HG03175 (cell line): ENCODE data around the gene DAPK1.

Experiments used
- ATAC-seq: cut with Tn5 transposase; IDR thresholded peaks from one replicate; pipeline ENCODE4 v1.9.1; 2021; ENCODE audit warnings: mild to moderate bottlenecking, moderate library complexity; ENCODE audit not compliant: unreplicated experiment

DAPK1 gene

DNA sequence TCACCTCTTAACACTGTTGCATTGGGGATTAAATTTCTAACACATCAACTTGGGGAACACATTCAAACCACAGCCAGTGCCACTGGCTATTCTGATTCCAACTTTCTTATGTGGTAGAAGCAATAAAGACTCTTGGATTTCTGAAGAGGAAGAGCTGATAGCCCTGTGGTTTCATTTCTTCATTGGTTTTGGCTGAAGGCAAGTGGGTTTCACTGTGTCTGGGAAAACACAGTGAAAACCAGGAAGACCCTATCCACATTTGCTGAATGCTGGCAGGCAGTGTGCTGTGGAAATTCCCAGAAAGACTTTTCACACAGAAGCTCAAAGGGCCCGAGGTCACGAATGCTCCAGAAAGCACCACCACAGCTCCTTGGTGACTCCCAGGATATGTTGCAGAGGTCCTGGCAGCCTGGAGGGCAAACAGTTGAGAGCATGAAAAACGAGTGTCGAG lies 67.1 kb downstream of the DAPK1 start:
- no peak for ATAC-seq

DNA sequence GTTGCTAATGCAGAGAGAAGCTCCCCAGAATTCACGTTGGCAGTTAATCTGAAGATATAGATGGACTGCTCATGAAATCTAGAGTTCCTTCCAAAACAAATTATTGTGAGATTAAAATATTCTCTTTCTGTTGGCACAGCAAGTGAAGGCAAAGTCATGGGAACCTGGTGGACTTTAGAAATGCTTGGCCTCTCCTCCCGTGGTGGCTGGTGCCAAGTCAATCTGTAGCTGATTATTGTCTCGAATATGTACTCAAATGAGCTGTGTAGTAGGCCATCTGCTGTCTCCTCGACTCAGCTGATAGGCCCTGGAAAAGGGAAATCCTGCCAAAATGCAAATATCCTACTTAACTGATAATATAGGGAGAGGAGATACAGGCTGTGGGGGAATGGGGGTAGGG lies 69.3 kb downstream of the DAPK1 start:
- ATAC-seq = no peak

DNA sequence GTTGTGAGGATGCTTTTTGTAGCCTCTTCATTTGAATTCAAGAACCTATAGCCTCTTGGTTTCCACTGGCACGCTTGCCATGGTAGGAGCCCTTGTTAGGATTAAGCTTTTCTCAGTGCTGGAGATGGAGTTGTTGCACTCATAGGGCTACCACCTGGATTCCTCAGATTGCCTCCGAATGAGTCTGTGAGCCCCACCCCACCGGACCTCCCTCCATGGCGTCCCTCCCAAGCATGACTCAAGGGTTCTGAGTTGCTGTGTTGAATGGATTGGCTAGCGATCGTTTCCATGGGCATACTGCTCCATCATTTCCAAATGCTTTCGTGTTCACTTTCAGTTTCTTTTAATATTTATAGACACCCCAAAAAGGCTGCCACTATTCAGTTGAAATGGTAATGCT lies 69.9 kb downstream of the DAPK1 start:
- ATAC-seq = no peak

DNA sequence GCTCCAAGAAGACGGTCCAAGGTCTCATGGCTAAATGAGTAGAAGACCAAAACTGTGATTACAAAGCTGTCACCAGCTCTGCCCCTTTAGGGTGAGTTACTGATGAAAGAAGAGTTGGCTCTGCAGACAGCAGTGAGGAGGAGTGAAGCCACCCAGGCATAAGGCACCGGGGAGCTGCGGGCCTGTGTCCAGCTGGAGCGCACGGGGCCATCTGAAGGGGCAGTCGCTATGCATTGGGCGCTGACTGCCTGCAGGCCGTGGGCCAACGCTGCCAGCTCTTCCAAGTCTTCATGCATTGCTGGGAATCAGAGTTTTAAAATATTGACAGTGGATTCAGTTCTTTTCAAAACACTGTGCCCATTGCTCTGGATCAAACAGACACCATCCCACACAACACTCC lies 70.3 kb downstream of the DAPK1 start:
- ATAC-seq = no peak

DNA sequence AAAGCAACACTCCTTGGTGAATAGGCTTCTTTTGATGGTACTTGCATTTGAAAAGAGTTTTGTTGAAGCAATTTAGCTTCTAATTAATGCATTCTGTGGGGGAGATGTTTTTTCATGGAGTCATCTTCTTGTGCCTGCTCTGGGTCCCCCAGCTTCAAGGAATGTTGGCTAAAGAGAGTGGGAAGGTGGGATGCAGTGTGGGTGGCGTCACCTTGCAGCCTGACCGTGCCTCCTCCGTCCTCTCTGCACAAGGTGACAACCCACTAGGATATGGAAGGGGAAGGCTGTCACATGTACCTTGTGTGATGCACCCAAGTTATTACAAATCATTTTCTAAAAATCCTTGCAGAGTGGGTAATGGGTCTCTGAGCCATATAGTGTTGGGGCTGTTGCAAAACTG lies 70.7 kb downstream of the DAPK1 start:
- ATAC-seq = no peak

DNA sequence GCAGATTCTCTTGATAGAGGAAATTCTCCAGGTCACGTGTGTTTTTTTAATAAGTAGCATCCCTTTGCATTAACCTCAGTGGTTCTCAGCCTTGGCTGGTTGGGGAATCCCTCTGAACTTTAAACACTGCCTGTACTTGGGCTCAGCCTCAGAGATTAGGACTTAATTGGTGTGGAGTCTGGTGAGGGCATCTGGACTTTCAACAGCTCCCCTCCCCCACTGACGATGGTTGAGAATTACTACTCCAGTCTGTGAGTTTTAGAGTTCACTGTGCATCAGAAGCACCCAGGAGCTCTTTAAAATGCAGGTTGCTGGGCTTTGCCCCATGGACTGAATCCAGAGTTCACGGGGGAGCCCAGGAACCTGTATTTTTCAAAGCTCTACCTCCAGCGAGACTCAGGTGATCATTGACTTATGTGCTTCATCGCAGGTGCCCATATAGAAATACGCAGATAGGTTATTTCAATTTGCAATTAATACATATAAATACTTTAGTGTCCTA lies 71.4 kb downstream of the DAPK1 start:
- no peak for ATAC-seq

DNA sequence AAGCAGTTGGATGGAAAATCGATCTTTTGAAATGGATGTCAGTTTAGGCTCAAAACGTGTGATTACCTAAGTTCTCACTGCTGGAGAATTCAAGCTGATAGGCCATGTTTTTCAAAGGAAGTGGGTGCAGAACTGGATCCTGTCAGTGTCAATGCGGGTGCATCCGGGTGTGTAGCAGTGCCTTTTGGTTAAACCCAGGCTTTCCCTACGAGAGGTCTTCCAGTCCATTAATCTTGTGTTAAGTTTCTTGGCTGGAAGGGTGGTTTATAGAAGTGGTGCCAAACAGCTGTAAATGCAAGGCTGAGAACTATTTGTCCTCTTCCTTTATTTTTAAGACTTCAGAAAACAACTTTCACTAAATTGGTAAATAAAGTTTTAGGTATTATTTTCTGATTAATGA lies 71.9 kb downstream of the DAPK1 start:
- ATAC-seq = no peak

DNA sequence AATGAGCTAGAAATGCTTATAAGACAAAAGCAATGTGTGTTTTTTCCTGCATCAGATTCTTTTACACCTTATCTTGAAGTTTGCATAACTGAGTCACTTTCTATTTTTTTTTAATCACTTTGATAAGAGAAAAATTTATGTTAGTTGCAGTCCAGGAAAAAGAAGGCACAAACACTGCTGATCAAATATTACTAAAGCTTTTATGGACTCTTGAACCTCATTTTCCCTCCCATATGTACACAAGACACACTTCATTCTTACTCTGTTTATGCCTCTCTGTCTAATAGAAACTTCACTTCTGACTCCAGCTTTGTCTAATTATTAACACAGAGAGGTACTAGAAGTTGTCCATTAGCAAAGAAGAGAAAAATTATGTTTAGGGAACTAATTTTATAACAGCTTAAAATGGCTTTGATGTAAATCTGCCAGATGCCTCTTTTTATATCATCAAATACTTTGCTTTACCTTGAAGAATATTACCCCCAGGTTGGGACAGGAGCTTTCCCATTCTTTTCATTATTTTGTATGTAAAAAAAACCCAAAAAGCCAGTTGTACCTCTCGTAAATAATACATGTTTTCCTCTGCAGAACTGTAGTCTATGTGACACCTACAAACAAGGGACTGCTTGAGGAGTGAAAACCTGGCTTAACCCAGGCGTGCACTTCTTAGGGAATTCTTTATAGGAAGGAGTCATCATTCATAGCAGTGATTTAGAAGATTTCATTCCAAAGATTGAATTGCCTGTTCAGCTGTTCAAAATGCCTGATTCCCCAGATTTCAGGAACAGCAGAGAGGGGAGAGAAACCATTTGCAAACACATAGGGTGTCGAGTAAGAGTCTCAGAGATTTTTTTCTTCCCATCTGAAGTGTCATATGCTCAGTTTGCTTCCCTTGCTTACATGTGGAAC lies 72.6 kb downstream of the DAPK1 start:
- peak; percentile 80 for ATAC-seq

DNA sequence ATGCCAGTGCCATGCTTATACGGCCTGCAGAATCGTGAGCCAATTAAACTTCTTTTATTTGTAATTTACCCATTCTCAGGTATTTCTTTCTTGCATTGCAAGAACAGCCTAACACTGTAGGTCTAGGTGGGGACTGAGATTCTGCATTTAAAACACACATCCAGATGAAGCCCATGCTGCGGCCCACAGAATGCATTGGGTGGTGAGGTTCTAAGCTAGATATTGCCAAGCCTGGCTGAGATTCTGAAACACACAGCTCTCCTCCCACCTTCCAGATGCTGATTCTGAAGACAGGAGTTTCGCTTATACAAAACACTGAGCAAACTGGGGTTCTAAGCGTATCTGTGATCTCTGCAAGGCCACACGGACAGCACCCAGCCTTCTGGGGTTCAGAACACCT lies 75.1 kb downstream of the DAPK1 start:
- ATAC-seq = no peak

DNA sequence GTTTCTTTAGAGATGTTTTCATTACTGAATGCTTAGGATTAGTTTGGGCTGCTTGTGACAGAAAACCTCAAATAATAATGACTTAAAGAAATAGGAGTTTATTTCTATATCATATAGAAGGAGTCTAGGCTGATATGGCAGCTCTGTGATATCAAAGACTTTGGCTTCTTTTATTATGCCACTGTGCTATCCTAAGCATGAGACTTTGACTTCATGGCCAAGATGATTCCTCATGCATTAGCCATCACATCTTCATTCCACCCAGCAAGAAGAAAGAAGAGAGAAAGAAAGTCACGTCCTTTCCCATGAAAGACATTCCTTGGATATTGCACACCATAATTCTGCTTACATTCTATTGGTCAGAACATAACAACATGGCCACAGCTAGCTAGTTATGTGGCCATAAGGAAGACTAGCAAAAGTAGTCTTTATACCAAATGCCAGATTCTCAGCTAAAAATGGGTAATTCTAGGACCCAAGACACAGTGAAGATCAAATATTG lies 76.2 kb downstream of the DAPK1 start:
- ATAC-seq = no peak

DNA sequence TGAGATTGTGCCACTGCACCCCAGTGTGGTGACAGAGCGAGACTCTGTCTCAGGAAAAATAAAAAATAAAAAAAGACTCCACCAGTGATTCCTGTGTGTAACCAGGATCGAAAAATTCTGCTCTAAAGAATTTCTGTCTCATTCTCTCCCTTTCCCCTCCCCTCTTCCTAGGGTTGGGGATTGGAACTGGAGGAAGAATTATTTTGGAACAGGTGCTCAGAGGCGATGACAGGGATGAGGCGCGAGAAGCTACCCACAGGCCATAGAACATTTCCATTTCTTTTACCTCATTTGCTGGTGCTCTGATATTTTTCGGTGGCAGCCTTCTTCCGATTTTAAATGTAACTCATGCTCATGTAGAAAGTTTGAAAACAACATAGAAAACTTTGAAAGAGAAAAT lies 80.1 kb downstream of the DAPK1 start:
- no peak for ATAC-seq

DNA sequence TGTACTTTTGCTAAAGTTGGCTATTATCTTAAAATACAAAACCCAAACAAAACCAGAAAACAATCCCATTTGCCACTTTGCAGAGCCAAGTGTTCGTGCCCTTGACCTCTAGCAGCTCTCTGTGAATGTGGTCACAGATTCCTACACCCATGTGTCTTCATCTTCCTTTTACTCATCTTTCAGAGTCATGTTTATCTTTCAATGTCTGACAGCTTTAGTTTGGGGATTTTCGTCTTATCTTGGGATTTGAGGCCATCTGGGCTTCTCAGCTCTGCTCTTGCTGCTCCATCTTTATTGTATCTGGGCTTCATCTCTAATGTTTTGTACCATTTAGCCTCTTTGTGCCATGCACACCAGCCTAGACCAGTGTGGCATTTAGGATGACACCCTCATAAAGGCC lies 81.0 kb downstream of the DAPK1 start:
- no peak for ATAC-seq

DNA sequence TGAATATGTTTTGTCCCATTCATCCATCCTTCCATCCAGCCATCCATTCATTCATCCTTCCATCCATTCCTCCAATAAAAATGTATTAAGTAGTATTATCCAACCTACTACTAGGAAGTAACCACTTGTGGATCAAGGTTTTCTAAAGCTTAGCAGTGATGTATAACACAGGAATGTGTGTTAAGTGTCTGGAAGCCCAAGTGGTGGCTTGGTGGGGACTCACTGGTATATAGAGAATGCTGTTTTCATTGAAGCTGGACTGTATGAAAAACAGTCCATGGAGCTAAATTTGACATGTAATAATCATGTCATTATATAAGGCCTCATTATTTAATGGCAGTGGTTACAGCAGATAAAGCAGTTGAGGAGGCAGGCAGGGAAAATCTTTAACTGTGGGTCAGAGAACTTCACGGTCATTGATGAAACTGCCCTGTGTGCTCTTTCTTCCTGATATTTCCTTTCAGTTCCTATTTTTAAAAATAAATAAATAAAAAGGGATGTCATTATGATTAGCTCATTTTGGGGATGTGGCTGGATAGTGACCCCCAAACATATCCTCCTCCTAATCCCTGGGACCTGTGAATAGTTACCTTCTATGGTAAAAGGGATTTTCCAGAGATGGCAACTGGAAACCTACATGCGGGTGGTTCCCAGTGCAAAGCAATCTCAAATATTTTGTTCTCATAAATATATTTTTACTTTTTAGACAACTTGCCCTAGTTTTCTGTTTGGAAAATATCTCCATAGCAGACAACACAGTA lies 82.3 kb downstream of the DAPK1 start:
- ATAC-seq = no peak

DNA sequence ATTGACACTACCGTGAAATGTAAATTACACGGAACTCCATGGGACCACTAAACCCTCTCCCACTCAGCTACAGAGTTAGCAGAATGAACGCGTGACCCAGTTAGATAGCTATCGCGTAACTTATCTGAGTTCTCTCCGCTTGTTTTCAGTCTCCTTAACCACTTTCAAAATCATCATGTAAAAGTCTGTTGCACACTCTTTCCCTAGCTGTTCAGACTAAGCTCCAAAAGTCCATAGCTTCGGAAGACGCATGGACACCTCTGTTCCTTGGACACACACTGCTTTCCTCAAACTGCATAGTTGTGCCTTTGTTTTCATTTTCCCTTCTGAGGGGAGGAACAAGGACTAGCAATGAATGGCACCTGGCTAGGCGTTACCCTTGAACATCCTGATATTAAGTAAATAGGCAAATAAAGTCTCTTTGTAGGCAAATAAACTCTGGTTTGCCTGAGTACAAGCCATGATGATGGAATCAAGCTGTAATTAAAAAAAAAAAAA lies 83.3 kb downstream of the DAPK1 start:
- no peak for ATAC-seq

DNA sequence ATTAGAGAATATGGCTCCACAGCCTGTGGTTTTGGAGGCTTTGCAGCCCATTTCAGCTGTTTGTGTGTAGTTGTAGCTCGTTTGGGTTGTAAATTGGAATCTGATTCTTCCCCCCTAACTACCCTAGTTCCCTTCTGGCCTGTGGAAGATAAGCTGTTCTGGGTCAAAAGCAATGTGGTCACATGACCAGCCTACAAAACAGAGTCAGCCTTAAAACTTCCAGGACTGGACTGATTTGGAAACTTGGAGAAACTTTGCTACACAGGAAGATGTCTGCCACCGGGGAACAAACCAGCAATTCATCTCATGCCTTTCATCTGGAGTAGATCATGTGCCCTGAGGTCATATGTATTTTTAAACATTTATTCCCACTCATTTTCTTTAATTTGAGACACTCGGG lies 83.8 kb downstream of the DAPK1 start:
- ATAC-seq = no peak

DNA sequence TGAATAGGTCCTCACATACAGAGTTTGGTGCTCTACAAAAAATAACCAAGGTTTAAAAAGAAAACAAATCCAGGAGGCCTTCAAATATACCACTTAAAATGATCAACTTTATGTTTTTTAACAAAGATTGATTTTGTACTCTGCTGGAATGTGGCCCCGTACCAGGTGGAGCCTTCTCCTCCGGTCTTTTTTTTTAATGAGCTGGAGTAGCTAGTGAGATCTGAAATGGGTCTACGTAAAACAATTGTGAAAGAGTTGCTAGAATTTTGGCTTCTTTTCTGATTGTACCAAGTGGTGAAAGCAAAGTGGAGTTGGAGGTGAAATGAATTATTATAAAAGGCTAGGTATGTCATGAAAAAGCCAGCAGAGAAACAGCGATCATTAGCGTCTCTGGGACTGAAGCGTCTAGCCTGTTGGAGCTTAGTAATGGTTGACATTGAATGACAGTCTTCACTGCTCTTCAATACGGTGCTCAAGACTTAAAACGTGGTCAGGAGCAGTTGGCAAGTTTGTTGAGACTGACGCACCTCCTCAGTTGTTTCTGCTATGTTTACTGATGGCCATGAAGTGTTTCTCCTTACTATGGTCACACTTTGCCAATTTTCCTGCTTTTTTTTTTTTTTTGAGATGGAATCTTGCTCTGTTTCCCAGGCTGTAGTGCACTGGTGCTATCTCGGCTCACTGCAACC lies 84.4 kb downstream of the DAPK1 start:
- ATAC-seq = no peak

DNA sequence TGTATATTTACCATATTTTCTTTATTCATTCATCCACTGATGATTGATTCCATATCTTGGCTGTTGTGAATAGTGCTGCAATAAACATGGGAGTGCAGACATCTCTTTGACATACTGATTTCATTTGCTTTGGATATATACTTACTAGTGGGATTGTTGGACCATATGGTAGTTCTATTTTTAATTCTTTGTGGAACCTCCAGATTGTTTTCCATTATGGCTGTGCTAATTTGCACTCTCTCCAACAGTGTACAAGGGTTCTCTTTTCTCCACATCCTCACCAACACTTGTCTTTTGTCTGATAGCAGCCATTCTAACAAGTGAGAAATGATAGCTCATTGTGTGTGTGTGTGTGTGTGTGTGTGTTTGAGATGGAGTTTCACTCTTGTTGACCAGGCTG lies 86.7 kb downstream of the DAPK1 start:
- no peak for ATAC-seq

DNA sequence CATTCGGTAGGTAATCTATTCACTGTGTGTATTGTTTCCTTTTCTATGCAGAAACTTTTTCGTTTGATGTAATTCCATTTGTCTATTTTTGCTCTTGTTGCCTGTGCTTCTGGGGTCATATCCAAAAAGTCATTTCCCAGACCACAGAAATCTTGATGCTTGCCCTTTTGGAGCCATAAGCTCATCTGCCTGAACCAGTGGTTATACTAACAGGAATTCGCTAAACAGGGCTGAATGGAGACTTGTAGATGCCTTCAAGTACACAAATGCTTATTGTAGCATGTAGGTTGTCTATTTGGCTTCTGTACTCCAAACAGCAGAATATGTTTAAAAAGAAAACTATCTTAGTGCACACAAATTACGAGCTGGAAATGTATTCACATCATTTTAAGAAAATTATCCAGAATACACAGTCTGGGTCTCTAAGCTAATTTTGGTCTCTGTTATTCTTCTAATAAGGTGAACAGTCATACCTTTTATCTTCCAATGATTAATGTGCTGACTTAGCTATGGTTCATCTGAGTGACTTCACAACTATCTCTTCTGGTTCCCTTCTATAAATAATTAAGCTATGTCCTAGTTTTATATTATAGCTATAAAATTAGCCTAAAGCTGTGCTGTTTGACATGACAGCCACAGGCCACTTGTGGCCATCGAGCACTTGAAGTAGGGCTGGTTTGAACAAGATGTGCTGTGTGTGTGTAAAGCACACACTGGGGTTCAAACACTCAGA lies 87.6 kb downstream of the DAPK1 start:
- ATAC-seq = no peak

DNA sequence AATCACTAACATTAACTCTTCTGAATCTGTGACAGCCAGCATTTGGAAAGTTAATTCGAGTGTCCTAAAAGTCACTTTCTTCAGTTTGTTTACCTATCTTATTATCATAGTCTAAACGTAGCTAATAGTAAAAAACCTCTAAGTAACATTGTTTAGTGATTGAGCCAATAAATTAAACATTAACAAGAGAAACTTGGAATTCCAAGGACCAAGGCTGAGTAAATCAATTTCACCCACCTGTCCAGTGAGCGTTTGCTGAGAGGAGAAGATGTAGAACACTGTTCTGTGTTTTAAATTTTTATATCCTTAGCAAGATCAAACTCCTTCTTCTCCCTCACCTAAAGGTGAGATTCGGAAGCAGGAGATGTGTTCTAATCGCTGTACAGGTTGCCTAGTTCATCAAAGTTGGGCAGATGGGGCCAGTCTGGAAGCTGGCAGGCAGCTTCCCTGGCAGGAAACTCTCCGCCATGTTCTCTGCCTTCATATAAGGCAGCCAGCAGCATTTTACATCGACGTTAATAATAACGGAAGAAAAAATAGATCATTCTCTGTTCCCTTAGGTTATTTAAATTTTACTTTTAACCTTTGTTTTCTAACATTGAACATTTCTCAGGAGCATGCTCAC lies 89.2 kb downstream of the DAPK1 start:
- no peak for ATAC-seq

DNA sequence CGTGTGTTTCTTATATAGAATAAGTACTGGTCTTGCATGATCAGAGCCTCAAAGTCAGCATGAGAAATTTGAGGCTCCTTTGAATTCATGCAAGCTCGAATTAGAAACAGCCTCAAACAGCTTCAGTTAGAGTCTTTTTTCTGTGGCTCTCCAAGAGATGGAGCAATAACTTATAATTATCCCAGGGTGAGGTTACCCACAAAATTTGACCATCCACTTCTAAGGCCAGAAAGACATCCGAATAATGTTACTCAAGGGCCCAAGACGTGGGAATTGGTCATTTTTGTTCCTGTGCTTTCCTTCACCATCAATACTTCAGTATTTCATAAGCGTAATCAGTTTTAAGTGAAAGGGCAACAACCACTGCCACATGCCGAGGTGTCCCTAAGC lies 89.7 kb downstream of the DAPK1 start:
- no peak for ATAC-seq
